ENCODE data around the gene RGS8. TPM values are rescaled to one million over a fixed set of nuclear protein-coding genes. Genes with fewer than 3 reads are reported as not detected.

The RGS8 gene
- total and polyA plus RNA-seq, 10 of the 15 experiments (the other 5 are each of a cell fraction or from before 2014, with no cell fraction given) = 0.03 to 0.62 (median 0.33) TPM

- no peak overlapping the region; the same call in 1 of the 2 replicates for H2AFZ ChIP-seq (ENCODE audit: control insufficient read depth, low read depth, low read length)
Measured at GRCh38 chr1:182651339-182651724, 33.1 kb downstream of the RGS8 start.

More at GRCh38 chr1:182651339-182651724, 33.1 kb downstream of the RGS8 start:
- intact Hi-C loops (cut with micrococcal nuclease; ENCODE audit: unreplicated experiment) = no loop called here
- no peak overlapping the region for H3K4me2 ChIP-seq (ENCODE audit: control insufficient read depth, insufficient read depth)
- WGBS (ENCODE audit: insufficient coverage, insufficient replicate concordance, low lambda C conversion rate, missing lambda C conversion rate) = 40% methylated on average over 3 of the region's 3 CpGs
- CTCF ChIA-PET = interaction anchor here (1.5 to 6.9 kb wide), 3 partner anchors 27 to 132 kb away, joined by 5 to 61 read pairs (median 7); no protein-coding TSS in a partner anchor
- SMC1A ChIA-PET (ENCODE audit: uncharacterized antibody, unreplicated experiment) = interaction anchor here (0.6 to 7.2 kb wide), 8 partner anchors 12 to 131 kb away, joined by 3 to 54 read pairs (median 13); no protein-coding TSS in a partner anchor
- in situ Hi-C loops (cut with MboI) = no loop called here
- ATAC-seq = no peak
- no TSS peak for BruUV-seq (replicated peaks)
- H3K36me3 ChIP-seq (ENCODE audit: control insufficient read depth in 2 of 2, insufficient read depth in 2 of 2, low read length in 1 of 2) = no peaks in the 10 kb centered on the region
- no peak overlapping the region for H3K4me3 ChIP-seq
- no peak for FAIRE-seq
- no peaks in the 10 kb centered on the region for H3K9me3 ChIP-seq (replicated peaks; ENCODE audit: control insufficient read depth, insufficient read depth, low read length)
- DNase-seq (ENCODE audit: low read depth, low spot score) = no peak
- H3K4me1 ChIP-seq (ENCODE audit: control insufficient read depth, insufficient read depth, low read length) = peaks cover 30% of the 10 kb centered on the region; the same call in 1 of the 2 replicates
- TF ChIP-seq ZBTB11 (CRISPR knock-in tag; IDR thresholded peaks at IDR 0.05) = no peak
- no peak for TF ChIP-seq EGR1 (IDR thresholded peaks at IDR 0.05; ENCODE audit: borderline replicate concordance in 1 of 2, low read depth in 2 of 2, low read length in 2 of 2)
- TF ChIP-seq HCFC1 (IDR thresholded peaks at IDR 0.05; ENCODE audit: low read length) = no peak
- TF ChIP-seq ASH2L (IDR thresholded peaks at IDR 0.05; ENCODE audit: borderline replicate concordance, low read depth) = no peak
- no peak for TF ChIP-seq ZNF274 (IDR thresholded peaks at IDR 0.05; ENCODE audit: insufficient read depth, insufficient read length)
- TF ChIP-seq GABPA (IDR thresholded peaks at IDR 0.05; ENCODE audit: low read depth) = no peak
- no peak for TF ChIP-seq MYC (IDR thresholded peaks at IDR 0.05; ENCODE audit: insufficient read depth, insufficient read length, insufficient replicate concordance, low read length, severe bottlenecking)
- no peak for TF ChIP-seq MEF2B (IDR thresholded peaks at IDR 0.05; ENCODE audit: partially characterized antibody, poor library complexity, severe bottlenecking)
- TF ChIP-seq BACH1 (IDR thresholded peaks at IDR 0.05; ENCODE audit: borderline replicate concordance) = no peak
- TF ChIP-seq MTA2 (IDR thresholded peaks at IDR 0.05; ENCODE audit: low read depth) = no peak
- no peak for TF ChIP-seq CREM (IDR thresholded peaks at IDR 0.05; ENCODE audit: low read depth)
- no peak for TF ChIP-seq GATAD2B (conservative IDR thresholded peaks at IDR 0.05; ENCODE audit: low read depth)
- TF ChIP-seq CEBPB (IDR thresholded peaks at IDR 0.05; ENCODE audit: borderline replicate concordance in 1 of 2, low read depth in 2 of 2, low read length in 2 of 2) = no peak
- TF ChIP-seq POLR2AphosphoS2 (IDR thresholded peaks at IDR 0.05; ENCODE audit: low read depth, low read length) = no peak
- no peak overlapping the region for H3K9ac ChIP-seq (ENCODE audit: control insufficient read depth, insufficient read depth, low read length)
- POLR2A ChIA-PET = interaction anchor here (1.4 kb wide), 1 partner anchor 22 kb away, joined by 5 read pairs; no protein-coding TSS in a partner anchor
- RAD21 ChIA-PET (ENCODE audit: unreplicated experiment) = interaction anchor here (1.0 to 1.7 kb wide), 2 partner anchors 26 to 133 kb away, joined by 3 to 4 read pairs; no protein-coding TSS in a partner anchor
- H3K27me3 ChIP-seq (replicated peaks in 1 of 2; ENCODE audit: control insufficient read depth in 2 of 2, insufficient read depth in 2 of 2, low read length in 1 of 2) = no peaks in the 10 kb centered on the region
- H3K79me2 ChIP-seq (ENCODE audit: control insufficient read depth, insufficient read depth, low read length) = no peaks in the 10 kb centered on the region
- H3K27ac ChIP-seq (ENCODE audit: control insufficient read depth, insufficient read depth) = no peak overlapping the region
- no peaks in the 10 kb centered on the region for H4K20me1 ChIP-seq (ENCODE audit: control insufficient read depth, insufficient read depth)

Data from GM12878 (cell line).